ENCODE results near the gene FNBP1. TPM values are rescaled to one million over a fixed set of nuclear protein-coding genes. Genes with fewer than 3 reads are reported as not detected.
A peak's percentile ranks its signal among the peaks of the same experiment; 100 is the strongest.

FNBP1 gene
- total and polyA plus RNA-seq, 10 of the 15 experiments (the other 5 are each of a cell fraction or from before 2014, with no cell fraction given): 64.5 to 353 (median 179) TPM

DNA sequence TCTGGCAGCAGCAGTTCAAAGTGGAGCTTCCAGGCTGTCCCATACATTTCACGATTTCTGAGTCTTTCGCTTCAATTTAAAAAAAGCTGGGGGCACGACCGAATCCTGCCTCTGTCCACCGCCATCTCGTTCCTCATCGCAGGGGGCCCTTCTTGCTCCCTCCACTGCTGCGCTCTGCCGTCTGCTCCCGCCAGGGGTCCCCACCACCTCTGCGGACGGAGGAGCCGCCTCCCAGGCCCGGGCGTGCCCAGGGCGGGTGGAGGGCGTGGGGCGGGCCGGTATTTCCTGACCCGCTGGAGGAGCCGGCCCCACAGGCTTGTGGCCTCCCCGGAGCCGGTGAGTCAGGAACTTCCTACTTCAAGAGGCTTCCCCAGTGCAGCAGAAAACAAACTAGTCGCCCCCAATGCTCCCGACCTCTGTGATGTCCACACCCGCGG is 157.3 kb downstream of the FNBP1 start (continued):
- TF ChIP-seq KDM1A (IDR thresholded peaks at IDR 0.05; ENCODE audit: borderline replicate concordance) (no peak), BACH1 (IDR thresholded peaks at IDR 0.05; ENCODE audit: borderline replicate concordance) (peak; percentile 81), ZNF217 (IDR thresholded peaks at IDR 0.05) (no peak), POLR2A (IDR thresholded peaks at IDR 0.05; ENCODE audit: low read depth, low read length) (peak; percentile 66), CHD1 (IDR thresholded peaks at IDR 0.05; ENCODE audit: low read depth, low read length) (peak; percentile 74; the same call in 1 of the 2 replicates), ETV6 (conservative IDR thresholded peaks at IDR 0.05 in 1 of 2, IDR thresholded peaks at IDR 0.05 in 1 of 2; ENCODE audit: borderline replicate concordance in 1 of 2, low read depth in 1 of 2) (no peak; a peak in 1 of 4 replicates), EGR1 (IDR thresholded peaks at IDR 0.05; ENCODE audit: borderline replicate concordance in 1 of 2, low read depth in 2 of 2, low read length in 2 of 2) (peak in 1 of 2 experiments; percentile 31; a peak in 1 of 3 replicates), HCFC1 (IDR thresholded peaks at IDR 0.05; ENCODE audit: low read length) (no peak), RBBP5 (conservative IDR thresholded peaks at IDR 0.05) (no peak), NR2F1 (conservative IDR thresholded peaks at IDR 0.05) (0 out of 2 replicates have a peak, but pooled peaks have one; percentile 47), SUZ12 (IDR thresholded peaks at IDR 0.05; ENCODE audit: unreplicated experiment) (no peak), ASH2L (IDR thresholded peaks at IDR 0.05; ENCODE audit: borderline replicate concordance, low read depth) (no peak), TBL1XR1 (IDR thresholded peaks at IDR 0.05; ENCODE audit: low read depth, low read length) (peak; percentile 37; the same call in 1 of the 2 replicates), TAF1 (IDR thresholded peaks at IDR 0.05; ENCODE audit: borderline replicate concordance, low read depth, low read length) (peak; percentile 56; the same call in 1 of the 2 replicates), CBX3 (IDR thresholded peaks at IDR 0.05; ENCODE audit: borderline replicate concordance, low read depth) (no peak), ZBED1 (IDR thresholded peaks at IDR 0.05; ENCODE audit: borderline replicate concordance) (peak; percentile 52; the same call in 1 of the 2 replicates), YY1 (IDR thresholded peaks at IDR 0.05; ENCODE audit: low read depth, low read length) (peak; percentile 88), RELA (IDR thresholded peaks at IDR 0.05; ENCODE audit: borderline replicate concordance, partially characterized antibody) (no peak), RB1 (IDR thresholded peaks at IDR 0.05; ENCODE audit: borderline replicate concordance) (peak; percentile 39; the same call in 1 of the 2 replicates), HDAC2 (IDR thresholded peaks at IDR 0.05) (no peak), BHLHE40 (IDR thresholded peaks at IDR 0.05; ENCODE audit: borderline replicate concordance in 1 of 2, low read depth in 2 of 2, low read length in 1 of 2) (peak; percentile 60 to 82; a peak in 3 of 4 replicates), POU2F2 (IDR thresholded peaks at IDR 0.05; ENCODE audit: borderline replicate concordance, low read depth, low read length) (peak; percentile 90), ZNF384 (IDR thresholded peaks at IDR 0.05; ENCODE audit: borderline replicate concordance, low read depth, low read length) (no peak; the same call in 1 of the 2 replicates), FOS (IDR thresholded peaks at IDR 0.05; ENCODE audit: borderline replicate concordance, extremely low read depth, insufficient read length) (no peak)
- TF ChIP-seq, protein P1, sequence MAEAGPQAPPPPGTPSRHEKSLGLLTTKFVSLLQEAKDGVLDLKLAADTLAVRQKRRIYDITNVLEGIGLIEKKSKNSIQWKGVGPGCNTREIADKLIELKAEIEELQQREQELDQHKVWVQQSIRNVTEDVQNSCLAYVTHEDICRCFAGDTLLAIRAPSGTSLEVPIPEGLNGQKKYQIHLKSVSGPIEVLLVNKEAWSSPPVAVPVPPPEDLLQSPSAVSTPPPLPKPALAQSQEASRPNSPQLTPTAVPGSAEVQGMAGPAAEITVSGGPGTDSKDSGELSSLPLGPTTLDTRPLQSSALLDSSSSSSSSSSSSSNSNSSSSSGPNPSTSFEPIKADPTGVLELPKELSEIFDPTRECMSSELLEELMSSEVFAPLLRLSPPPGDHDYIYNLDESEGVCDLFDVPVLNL (IDR thresholded peaks at IDR 0.05; ENCODE audit: low read depth, low read length): no peak
- TF ChIP-seq, protein P2, sequence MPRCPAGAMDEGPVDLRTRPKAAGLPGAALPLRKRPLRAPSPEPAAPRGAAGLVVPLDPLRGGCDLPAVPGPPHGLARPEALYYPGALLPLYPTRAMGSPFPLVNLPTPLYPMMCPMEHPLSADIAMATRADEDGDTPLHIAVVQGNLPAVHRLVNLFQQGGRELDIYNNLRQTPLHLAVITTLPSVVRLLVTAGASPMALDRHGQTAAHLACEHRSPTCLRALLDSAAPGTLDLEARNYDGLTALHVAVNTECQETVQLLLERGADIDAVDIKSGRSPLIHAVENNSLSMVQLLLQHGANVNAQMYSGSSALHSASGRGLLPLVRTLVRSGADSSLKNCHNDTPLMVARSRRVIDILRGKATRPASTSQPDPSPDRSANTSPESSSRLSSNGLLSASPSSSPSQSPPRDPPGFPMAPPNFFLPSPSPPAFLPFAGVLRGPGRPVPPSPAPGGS (IDR thresholded peaks at IDR 0.05; ENCODE audit: borderline replicate concordance, insufficient read depth, low read depth, low read length, poor library complexity, severe bottlenecking): peak; percentile 98
- TF ChIP-seq, protein P3, sequence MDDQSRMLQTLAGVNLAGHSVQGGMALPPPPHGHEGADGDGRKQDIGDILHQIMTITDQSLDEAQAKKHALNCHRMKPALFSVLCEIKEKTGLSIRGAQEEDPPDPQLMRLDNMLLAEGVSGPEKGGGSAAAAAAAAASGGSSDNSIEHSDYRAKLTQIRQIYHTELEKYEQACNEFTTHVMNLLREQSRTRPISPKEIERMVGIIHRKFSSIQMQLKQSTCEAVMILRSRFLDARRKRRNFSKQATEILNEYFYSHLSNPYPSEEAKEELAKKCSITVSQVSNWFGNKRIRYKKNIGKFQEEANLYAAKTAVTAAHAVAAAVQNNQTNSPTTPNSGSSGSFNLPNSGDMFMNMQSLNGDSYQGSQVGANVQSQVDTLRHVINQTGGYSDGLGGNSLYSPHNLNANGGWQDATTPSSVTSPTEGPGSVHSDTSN (IDR thresholded peaks at IDR 0.05; ENCODE audit: insufficient replicate concordance, low read depth, low read length): no peak
- TF ChIP-seq, protein P4, sequence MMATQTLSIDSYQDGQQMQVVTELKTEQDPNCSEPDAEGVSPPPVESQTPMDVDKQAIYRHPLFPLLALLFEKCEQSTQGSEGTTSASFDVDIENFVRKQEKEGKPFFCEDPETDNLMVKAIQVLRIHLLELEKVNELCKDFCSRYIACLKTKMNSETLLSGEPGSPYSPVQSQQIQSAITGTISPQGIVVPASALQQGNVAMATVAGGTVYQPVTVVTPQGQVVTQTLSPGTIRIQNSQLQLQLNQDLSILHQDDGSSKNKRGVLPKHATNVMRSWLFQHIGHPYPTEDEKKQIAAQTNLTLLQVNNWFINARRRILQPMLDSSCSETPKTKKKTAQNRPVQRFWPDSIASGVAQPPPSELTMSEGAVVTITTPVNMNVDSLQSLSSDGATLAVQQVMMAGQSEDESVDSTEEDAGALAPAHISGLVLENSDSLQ (IDR thresholded peaks at IDR 0.05): no peak
